ENCODE measurements around the gene KCNJ16.

Gene KCNJ16

DNA sequence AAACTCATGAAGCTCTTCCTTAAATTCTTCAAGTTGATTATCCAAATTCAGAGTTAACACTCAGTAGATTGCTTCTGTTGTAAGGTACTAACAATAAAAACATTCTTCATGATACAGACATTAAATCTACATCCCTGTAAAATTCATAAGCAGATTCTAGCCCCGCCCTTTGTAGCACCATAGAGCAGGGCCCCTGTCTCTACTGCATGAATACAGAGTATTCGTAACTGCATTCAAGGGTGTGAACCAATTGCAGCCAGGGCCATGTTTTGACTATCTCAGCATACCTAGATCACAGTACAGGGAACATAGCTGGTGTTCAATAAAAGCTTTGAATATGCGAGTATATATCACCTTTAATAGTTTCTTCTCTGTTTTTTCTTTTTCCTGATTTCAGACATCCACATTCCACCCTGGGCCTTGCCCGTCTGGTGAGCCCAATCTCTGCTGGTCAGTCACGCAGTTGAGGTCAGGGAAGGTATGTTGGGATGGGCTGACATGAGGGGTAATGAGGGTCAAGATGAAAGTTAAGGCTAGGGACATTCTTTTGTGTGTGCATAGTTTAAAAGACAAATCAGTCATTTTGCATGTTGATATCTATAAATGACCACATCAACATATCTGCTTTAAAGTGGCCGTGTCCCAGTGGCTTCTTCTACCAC, 33.0 kb downstream of the KCNJ16 start:
- TF ChIP-seq, protein P1, sequence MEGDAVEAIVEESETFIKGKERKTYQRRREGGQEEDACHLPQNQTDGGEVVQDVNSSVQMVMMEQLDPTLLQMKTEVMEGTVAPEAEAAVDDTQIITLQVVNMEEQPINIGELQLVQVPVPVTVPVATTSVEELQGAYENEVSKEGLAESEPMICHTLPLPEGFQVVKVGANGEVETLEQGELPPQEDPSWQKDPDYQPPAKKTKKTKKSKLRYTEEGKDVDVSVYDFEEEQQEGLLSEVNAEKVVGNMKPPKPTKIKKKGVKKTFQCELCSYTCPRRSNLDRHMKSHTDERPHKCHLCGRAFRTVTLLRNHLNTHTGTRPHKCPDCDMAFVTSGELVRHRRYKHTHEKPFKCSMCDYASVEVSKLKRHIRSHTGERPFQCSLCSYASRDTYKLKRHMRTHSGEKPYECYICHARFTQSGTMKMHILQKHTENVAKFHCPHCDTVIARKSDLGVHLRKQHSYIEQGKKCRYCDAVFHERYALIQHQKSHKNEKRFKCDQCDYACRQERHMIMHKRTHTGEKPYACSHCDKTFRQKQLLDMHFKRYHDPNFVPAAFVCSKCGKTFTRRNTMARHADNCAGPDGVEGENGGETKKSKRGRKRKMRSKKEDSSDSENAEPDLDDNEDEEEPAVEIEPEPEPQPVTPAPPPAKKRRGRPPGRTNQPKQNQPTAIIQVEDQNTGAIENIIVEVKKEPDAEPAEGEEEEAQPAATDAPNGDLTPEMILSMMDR (IDR thresholded peaks at IDR 0.05) = no peak

DNA sequence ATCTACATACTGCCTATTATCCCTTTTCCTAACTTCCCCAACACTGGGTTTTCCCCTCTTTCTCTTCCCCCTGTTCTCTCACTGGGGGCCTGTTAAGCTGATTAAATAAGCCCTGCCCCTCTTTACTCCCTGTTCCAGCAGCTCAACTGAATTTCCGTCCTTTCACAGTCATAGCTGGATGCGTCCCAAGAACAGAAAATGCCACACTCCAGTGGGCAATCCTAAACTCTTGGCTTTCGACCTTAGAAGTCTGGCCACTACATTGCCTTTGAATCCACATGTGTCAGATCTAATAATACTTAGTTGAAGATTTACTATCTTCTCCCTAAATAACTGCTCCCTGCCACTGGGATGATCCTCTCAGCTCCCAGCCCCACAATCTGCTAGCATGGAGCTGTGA, 34.5 kb downstream of the KCNJ16 start:
- TF ChIP-seq, protein P1 (IDR thresholded peaks at IDR 0.05) = no peak

DNA sequence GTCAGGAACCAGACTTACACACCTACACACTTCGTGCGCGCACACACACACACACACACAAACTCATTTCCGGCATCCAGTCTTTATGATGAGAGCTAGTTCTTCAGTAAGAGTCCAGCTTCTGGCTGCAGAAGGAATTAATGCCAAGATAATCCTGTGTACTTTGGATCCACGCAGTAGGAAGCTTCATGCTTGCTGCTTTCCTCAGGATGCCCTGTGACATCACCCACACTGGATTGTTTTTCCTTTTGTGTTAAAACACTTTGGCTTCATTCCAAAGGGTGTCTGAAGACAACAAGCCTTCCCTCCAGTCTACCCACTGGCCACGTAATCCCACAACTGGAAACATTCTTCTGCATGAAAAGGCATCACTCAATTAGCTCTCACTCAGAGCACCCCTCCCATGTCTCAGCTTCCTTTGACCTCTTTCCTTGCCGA, 35.4 kb downstream of the KCNJ16 start:
- TF ChIP-seq, protein P1 (IDR thresholded peaks at IDR 0.05) = no peak

DNA sequence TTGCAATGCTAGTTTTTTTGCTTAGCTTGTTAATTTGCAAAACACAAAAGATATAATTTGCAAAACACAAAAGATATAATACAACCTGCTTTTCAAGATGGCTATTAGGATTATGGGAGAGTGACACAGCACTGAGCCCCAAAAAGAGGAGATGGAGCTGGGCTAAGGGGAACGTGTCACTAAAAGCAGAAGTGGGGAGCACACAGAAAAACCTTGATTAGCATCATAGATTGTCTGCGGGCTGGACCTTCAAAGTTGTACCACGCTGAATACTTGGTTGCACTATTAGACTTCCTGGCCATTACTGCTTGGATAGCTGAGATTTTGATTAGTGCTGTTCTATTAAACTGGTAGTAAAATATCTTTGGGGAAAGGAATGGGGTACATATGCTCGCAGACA, 36.2 kb downstream of the KCNJ16 start:
- TF ChIP-seq, protein P1 (IDR thresholded peaks at IDR 0.05) = no peak

DNA sequence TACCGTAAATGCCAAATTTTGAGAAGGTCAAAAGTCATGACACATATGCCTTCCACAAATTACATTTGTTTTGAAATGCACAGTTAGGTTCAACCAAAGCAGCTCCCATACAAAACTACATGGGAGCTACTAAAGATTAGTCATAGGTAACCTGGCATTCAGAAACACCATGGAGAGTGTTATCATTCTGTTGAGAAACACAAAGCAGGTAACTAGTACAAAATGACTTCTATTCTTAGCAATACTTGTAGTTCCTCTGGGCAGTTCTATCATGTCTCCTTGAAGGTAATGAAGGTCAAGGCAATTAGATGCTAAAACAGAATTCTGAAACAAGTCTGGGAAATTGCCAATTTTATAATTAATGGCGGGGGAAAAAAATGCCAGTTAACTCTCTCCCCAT, 39.4 kb downstream of the KCNJ16 start:
- TF ChIP-seq, protein P1 (IDR thresholded peaks at IDR 0.05) = no peak

DNA sequence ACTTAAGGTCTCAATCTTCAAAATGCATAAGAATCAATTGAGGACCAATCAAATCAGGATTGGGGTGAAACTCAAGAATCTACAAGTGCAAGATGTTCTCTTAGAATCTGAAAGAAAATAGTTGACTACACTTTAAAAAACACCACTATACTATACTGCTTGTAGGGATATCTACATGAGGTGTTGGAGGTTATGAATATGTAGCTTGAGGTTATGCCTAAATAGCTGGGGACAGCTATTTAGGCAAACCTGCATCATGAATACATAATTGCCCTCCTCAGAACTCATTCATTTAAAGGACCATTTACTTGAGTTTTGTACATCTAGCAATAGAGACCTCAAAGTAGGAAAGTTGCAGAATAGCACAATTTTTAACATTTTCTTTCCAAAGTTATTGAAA, 40.1 kb downstream of the KCNJ16 start:
- TF ChIP-seq, protein P1 (IDR thresholded peaks at IDR 0.05) = no peak

DNA sequence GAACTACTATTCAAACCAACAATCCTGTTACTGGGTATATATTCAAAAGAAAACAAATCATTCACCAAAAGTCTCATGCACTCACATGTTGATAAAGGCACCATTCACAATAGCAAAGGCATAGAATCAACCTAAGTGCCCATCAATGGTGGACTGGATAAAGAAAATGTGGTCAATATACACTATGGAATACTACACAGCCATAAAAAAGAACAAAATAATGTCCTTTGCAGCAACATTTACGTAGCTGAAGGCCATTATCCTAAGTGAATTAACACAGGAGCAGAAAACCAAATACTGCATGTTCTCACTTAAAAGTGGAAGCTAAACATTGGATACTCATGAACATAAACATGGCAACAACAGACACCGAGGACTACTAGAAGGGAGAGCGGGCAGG, 41.9 kb downstream of the KCNJ16 start:
- TF ChIP-seq, protein P1 (IDR thresholded peaks at IDR 0.05) = no peak

DNA sequence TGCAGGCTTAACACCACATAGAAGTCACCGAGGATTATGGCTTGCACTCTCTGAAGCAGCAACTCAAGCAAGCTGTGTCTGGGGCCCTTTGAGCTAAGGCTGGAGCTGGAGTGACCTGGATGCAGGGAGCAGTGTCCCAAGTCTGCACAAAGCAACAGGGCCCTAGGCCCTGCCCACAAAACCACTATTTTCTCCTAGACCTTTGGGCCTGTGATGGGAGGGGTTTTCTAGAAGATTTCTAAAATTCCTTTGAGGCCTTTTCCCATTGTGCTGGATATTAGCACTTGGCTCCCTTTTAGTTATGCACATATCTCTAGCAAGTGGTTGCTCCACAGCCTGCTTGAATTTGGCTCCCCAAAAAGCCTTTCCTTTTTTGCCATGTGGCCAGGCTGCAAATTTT, 44.5 kb downstream of the KCNJ16 start:
- TF ChIP-seq, protein P1 (IDR thresholded peaks at IDR 0.05) = no peak

All from LNCAP (cell line).